Kidney glomerular epithelial cell (primary cell): ENCODE measurements around the gene GOLT1B.

Source experiments
- DNase-seq: peaks from one replicate; lab custom pipeline; 2025; lab: John Stamatoyannopoulos, UW

The GOLT1B gene

GRCh38 chr12:21523148-21523547, 21.6 kb downstream of the GOLT1B start:
- DNase-seq: no peak

GRCh38 chr12:21526053-21526452, 24.5 kb downstream of the GOLT1B start, which contains the start of gene SPX:
Gene SPX (plus strand): TSS chr12:21526296. CDS start chr12:21526473, 177 bp downstream.
- peak; percentile 74 for DNase-seq

GRCh38 chr12:21526721-21527345, 25.2 kb downstream of the GOLT1B start:
- peak; percentile 19 for DNase-seq

GRCh38 chr12:21527451-21528180, 26.0 kb downstream of the GOLT1B start:
- peak; percentile 43 for DNase-seq

- DNase-seq: peak; percentile 89
Observed at GRCh38 chr12:21528953-21529352, 27.4 kb downstream of the GOLT1B start.

GRCh38 chr12:21529456-21529855, 27.9 kb downstream of the GOLT1B start:
- no peak for DNase-seq

GRCh38 chr12:21538061-21538653, 36.6 kb downstream of the GOLT1B start:
- DNase-seq: no peak

GRCh38 chr12:21539797-21540196, 38.2 kb downstream of the GOLT1B start:
- no peak for DNase-seq

- no peak for DNase-seq
Observed at GRCh38 chr12:21541773-21542172, 40.2 kb downstream of the GOLT1B start.

- no peak for DNase-seq
Observed at GRCh38 chr12:21542403-21542802, 40.8 kb downstream of the GOLT1B start.

- no peak for DNase-seq
Observed at GRCh38 chr12:21543151-21543550, 41.6 kb downstream of the GOLT1B start.

- DNase-seq: no peak
Observed at GRCh38 chr12:21545557-21545956, 44.0 kb downstream of the GOLT1B start.

- DNase-seq: peak; percentile 32
Observed at GRCh38 chr12:21546716-21547115, 45.1 kb downstream of the GOLT1B start.

- no peak for DNase-seq
Observed at GRCh38 chr12:21547437-21547836, 45.8 kb downstream of the GOLT1B start.

GRCh38 chr12:21551841-21552465, 50.4 kb downstream of the GOLT1B start:
- DNase-seq: no peak

- no peak for DNase-seq
Observed at GRCh38 chr12:21552635-21553328, 51.2 kb downstream of the GOLT1B start.

- no peak for DNase-seq
Observed at GRCh38 chr12:21553329-21553675, 51.7 kb downstream of the GOLT1B start.

GRCh38 chr12:21558100-21558679, 56.6 kb downstream of the GOLT1B start:
- DNase-seq: no peak

- no peak for DNase-seq
Observed at GRCh38 chr12:21559855-21560569, 58.4 kb downstream of the GOLT1B start.

GRCh38 chr12:21561158-21561557, 59.6 kb downstream of the GOLT1B start:
- DNase-seq: no peak

GRCh38 chr12:21562859-21563258, 61.3 kb downstream of the GOLT1B start:
- no peak for DNase-seq
